ENCODE data around the gene ATF7IP2.

GRCh38 chr16:10520869-10521578, 135.2 kb downstream of the ATF7IP2 start:
- TF ChIP-seq RFX5 (IDR thresholded peaks at IDR 0.05; ENCODE audit: low read depth, low read length) (no peak), NR2C2 (IDR thresholded peaks at IDR 0.05; ENCODE audit: borderline replicate concordance, control insufficient read depth, insufficient read length, low read depth) (no peak), HCFC1 (IDR thresholded peaks at IDR 0.05; ENCODE audit: low read length) (no peak), RELB (IDR thresholded peaks at IDR 0.05; ENCODE audit: low read depth) (no peak)

All from GM12878 (cell line).